Islet precursor cell (in vitro differentiated cells): ENCODE measurements around the gene MBD3L2.
"Not testable (repeated sequence)": the region's sequence is repeated elsewhere in the genome, so short reads cannot be mapped to it uniquely, and the experiment has no call there.

Experiments used
- DNase-seq: peaks from one replicate; pipeline ENCODE4 v3.0.0-alpha.2; 2018

The MBD3L2 gene

GRCh38 chr19:7049021-7049420 is at the start of gene MBD3L2:
Gene MBD3L2, plus strand, starts transcription at chr19:7049321. Its CDS starts 53 bp downstream, at chr19:7049374.
- not testable (repeated sequence) for DNase-seq

GRCh38 chr19:6999933-7000332 is 49.2 kb upstream of the MBD3L2 start:
- no peak for DNase-seq

- DNase-seq: no peak
These were observed 48.8 kb upstream of the MBD3L2 start for GRCh38 chr19:7000333-7000732.

DNA sequence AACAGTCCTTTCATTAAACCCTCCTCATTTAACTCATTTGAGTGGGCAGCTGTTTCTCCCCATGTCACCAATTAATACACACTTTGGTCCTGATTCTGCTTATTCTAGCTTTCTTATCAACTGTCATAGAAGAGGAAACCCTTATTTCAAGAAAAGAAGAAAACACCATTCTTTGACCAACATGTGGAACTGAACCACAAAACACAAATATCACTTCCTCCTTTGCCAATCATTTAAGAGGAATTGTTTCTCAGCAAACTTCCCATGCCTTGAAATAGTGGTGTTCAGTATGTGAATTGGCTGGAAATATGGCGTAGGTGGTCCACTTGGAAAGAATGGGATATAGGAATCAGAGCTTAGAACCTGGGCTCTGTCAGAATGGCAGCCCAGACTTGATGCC is 48.3 kb upstream of the MBD3L2 start:
- no peak for DNase-seq

DNA sequence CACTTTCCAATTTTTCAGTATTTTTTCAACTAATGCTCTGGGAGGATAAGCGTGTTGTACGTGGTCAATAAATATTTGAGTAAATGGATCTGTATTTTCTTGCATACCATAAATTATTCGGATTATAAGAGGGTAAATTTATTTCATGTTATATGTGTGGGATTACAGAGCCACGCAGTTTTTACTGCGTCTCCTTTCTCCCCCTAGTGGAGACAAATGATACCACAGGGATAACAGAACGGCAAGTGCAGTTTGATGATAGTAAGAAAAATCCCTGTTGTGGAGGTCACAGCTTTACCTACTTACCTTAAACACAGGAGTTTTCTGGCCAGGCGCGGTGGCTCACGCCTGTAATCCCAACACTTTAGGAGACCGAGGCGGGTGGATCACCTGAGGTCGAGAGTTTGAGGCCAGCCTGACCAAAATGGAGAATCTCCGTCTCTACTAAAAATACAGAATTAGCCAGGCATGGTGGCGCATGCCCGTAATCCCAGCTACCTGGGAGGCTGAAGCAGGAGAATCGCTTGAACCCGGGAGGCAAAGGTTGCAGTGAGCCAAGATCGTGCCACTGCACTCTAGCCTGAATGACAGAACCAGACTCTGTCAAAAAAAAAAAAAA is 44.7 kb upstream of the MBD3L2 start:
- DNase-seq: peak; percentile 27

GRCh38 chr19:7006135-7006704 is 42.9 kb upstream of the MBD3L2 start:
- peak; percentile 18 for DNase-seq

- peak; percentile 28 for DNase-seq
These were observed 41.3 kb upstream of the MBD3L2 start for GRCh38 chr19:7007859-7008258.

DNA sequence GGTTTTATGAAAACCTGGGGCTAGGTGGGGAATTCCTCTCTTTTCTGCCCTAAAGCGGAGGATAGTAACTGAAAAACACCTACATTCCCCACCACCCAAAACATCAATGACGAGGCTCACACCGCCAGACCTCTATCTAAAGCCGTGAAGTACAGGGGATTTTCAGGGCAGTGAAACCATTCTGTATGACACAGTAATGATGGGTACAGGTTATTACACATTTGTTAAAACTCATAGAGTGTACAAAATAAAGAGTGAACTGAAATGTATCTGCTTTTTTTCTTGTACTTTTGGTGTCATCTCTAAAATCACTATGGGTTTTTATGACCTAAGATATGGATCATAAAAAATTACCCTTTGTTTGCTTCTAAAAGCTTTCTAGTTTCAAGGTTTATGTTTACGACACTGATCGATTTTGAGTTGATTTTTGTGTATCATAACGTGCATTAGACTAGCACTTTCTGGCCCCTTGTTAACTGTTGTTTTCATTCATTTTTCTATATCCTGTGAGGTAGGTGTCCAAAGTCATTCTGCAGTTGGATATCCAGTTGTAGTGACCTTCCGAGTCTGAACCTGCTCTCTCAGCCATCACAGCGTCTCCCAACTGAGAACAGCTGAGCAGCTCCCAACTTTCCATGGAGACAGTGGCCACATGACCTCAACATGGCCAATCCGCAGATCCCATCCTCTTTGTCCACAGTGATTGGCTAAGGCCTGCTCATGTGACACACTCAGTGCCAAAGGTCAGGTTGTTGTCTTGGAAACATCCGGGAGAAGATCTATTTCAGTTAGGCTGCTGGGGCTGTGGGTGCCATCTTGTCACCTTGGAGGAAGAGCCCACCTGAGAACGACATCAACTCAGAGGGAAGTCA is 38.2 kb upstream of the MBD3L2 start:
- no peak for DNase-seq

DNA sequence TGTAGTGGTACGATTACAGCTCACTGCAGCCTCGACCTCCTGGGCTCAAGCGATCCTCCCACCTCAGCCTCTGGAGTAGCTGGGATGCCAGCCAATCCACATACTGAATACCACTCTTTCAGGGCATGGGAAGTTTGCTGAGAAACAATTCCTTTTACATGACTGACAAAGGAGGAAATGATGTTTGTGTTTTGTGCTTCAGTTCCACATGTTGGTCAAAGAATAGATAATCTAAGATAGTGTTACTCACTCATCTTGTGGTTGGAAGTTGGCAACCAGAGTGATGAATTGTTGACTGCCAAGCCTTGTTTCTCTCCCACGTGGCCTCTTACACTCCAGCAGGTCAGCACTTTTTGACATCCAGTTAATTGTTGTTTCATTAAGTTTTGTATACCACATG is 35.4 kb upstream of the MBD3L2 start:
- no peak for DNase-seq

DNA sequence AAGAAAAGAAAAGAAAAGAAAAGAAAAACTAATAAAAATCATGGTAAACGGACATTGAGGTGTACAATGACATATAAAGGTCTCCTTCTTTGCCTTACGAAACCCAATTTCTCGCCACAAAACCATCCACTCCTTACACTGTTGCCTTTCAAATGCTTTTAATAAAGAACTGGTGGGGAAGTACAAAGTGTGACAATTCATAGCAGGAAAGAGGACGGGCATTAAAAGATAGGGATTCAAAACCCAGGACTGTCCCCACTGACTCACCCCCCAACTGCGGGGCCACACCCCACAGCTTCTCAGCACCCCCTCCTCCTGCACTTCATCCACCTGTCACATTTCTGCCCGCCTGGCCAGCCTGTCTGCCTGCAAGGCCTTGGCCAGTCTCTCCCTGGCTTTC is 30.3 kb upstream of the MBD3L2 start:
- peak; percentile 2 for DNase-seq

- not testable (repeated sequence) for DNase-seq
These were observed 27.8 kb upstream of the MBD3L2 start, which contains the start of gene MBD3L2B for GRCh38 chr19:7021331-7021730. Gene MBD3L2B, minus strand, starts transcription at chr19:7021431. Its CDS starts 34 bp downstream, at chr19:7021397.

DNA sequence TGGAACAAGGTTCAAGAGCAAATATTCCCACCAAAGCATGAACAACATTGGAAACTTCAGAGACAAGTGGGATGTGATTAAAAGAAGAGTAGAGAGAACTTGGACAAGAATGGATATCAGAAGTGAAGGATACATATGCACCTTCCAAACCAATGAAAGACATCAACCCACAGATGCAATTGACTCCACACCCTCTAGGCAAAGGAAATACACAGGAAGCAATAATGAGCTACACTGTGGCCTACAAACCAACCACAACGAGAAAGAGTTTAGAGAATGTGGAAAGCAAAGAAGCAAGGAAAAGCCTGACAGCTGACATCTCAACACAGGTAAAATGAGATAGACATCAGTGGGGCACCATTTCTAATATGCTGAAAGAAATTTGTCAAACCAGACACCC is 20.3 kb upstream of the MBD3L2 start:
- not testable (repeated sequence) for DNase-seq

- DNase-seq: not testable (repeated sequence)
These were observed 18.8 kb upstream of the MBD3L2 start, which contains the start of gene MBD3L5 for GRCh38 chr19:7030278-7030677. Gene MBD3L5, plus strand, starts transcription at chr19:7030578. Its CDS starts 34 bp downstream, at chr19:7030612.

GRCh38 chr19:7040079-7040478 is 9.0 kb upstream of the MBD3L2 start, which contains the start of gene MBD3L4:
Gene MBD3L4, minus strand, starts transcription at chr19:7040179. Its CDS starts 35 bp downstream, at chr19:7040144.
- DNase-seq: not testable (repeated sequence)

GRCh38 chr19:7041563-7041962 is 7.6 kb upstream of the MBD3L2 start:
- not testable (repeated sequence) for DNase-seq

GRCh38 chr19:7051421-7051820 is 2.3 kb downstream of the MBD3L2 start:
- not testable (repeated sequence) for DNase-seq

DNA sequence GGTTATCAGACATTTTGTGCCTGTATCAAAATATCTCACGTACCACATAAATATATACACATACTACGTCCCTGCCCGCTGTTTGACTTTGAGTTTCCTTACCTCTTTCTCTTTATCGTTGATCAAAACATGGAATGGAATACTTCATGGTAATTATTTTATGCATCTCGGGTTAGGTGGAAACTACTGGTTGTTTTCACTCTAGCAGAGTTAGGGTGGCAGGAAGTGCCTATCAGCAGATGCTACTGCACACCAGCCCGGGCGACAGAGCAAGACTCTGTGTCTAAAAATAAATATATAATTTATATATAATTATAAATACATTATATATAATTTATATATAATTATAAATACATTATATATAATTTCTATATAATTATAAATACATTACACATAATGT is 3.8 kb downstream of the MBD3L2 start:
- not testable (repeated sequence) for DNase-seq

- DNase-seq: not testable (repeated sequence)
These were observed 5.7 kb downstream of the MBD3L2 start for GRCh38 chr19:7054635-7055368.

- DNase-seq: not testable (repeated sequence)
These were observed 6.6 kb downstream of the MBD3L2 start for GRCh38 chr19:7055679-7056078.

DNA sequence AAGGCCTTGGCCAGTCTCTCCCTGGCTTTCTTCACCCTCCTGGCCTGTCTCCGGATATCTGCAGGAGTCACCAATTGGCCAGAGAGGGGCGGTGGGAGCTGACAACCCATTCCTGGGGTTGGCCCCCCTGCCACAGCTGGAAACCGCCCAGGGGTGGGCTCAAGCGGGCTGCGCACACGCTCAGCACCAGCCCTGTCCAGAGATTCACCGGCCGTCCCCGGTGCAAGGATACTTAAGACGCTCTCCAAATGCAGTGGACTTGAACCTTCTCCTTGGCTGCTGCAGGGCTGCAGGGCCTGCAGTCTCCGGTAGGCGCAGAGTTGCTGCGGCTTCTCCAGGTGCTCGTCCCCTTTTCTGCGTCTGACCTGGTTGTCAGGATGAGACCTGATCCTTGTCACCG is 7.2 kb downstream of the MBD3L2 start:
- not testable (repeated sequence) for DNase-seq

DNA sequence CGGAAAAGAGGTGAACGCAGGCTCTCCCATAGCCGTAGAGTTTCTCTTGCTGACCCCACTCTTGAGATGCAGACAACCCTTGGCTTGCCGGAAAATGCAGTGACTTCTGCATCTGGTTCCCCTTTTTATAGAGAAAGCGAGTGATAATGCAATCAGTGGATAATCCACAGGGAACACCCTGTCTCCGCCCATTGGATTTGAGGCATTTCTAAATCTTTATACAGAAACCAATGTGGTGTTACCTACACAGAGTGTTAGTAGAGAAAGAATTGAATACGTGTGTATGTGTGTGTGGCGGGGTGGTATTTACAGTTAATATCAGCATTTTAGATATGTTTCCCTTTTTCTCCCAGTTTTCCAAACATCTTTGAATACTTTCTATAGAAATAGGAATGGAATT is 9.5 kb downstream of the MBD3L2 start, which contains the start of gene MBD3L3:
TSS of gene MBD3L3 (minus strand) at position 101 of the 400 bp plus-strand sequence. CDS start at position 30, 71 bp downstream.
- not testable (repeated sequence) for DNase-seq

- DNase-seq: not testable (repeated sequence)
These were observed 10.9 kb downstream of the MBD3L2 start for GRCh38 chr19:7059977-7060376.
